ENCODE results near the gene PDP2.

DNA sequence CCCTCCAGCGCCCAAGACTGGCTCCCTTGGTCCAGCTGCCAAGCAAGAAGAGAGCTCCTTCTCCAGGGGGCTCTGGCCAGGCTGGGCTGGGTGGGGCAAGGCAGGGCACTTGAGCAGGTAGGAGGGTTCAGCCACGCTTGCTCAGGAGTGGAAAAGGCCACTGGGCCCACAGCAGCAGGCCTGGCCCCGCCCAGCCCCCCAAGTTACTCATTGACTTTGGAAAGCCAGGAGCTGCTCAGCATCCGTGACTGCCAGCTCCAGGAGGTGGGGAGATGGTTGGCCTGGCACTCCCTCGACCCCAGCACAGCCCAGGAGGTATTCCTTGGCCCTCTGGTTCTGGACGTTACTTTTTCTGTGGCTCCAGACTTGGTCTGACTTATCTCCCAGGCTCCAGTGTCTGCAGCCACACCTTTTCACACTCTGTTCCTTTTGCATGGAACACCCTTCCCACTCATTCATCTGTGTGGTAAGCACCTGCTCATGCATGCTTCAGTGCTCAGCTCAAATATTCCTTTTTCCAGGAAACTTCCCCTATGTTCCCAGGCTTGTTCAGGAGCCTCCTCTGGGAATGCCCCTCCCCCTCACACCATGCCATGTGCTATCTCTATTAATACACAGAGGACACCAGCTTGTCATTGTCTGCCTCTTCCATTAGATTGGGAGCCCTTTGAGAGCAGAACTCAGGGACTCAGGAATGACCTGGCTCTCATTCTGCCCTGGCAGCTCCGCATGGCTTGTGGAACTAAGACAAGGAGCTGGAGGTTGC lies 38.7 kb downstream of the PDP2 start, which contains the start of gene CDH16:
- TF ChIP-seq, protein P1, sequence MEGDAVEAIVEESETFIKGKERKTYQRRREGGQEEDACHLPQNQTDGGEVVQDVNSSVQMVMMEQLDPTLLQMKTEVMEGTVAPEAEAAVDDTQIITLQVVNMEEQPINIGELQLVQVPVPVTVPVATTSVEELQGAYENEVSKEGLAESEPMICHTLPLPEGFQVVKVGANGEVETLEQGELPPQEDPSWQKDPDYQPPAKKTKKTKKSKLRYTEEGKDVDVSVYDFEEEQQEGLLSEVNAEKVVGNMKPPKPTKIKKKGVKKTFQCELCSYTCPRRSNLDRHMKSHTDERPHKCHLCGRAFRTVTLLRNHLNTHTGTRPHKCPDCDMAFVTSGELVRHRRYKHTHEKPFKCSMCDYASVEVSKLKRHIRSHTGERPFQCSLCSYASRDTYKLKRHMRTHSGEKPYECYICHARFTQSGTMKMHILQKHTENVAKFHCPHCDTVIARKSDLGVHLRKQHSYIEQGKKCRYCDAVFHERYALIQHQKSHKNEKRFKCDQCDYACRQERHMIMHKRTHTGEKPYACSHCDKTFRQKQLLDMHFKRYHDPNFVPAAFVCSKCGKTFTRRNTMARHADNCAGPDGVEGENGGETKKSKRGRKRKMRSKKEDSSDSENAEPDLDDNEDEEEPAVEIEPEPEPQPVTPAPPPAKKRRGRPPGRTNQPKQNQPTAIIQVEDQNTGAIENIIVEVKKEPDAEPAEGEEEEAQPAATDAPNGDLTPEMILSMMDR (IDR thresholded peaks at IDR 0.05): no peak
- TF ChIP-seq, protein P2, sequence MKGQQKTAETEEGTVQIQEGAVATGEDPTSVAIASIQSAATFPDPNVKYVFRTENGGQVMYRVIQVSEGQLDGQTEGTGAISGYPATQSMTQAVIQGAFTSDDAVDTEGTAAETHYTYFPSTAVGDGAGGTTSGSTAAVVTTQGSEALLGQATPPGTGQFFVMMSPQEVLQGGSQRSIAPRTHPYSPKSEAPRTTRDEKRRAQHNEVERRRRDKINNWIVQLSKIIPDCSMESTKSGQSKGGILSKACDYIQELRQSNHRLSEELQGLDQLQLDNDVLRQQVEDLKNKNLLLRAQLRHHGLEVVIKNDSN (CRISPR knock-in tag; IDR thresholded peaks at IDR 0.05): no peak
- TF ChIP-seq NR3C1 (CRISPR knock-in tag; conservative IDR thresholded peaks at IDR 0.05; ENCODE audit: low read depth) (no peak), ETV6 (CRISPR knock-in tag; IDR thresholded peaks at IDR 0.05) (no peak), GRHL2 (CRISPR knock-in tag; IDR thresholded peaks at IDR 0.05; ENCODE audit: insufficient replicate concordance, severe bottlenecking) (no peak), NR1H2 (CRISPR knock-in tag; IDR thresholded peaks at IDR 0.05) (no peak), NFYB (CRISPR knock-in tag; conservative IDR thresholded peaks at IDR 0.05; ENCODE audit: low read depth) (no peak), NR2C2 (CRISPR knock-in tag; IDR thresholded peaks at IDR 0.05) (no peak), SP1 (CRISPR knock-in tag; conservative IDR thresholded peaks at IDR 0.05) (no peak)
- TF ChIP-seq, protein P3, sequence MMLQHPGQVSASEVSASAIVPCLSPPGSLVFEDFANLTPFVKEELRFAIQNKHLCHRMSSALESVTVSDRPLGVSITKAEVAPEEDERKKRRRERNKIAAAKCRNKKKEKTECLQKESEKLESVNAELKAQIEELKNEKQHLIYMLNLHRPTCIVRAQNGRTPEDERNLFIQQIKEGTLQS (CRISPR knock-in tag; conservative IDR thresholded peaks at IDR 0.05): no peak

Measured in WTC11 (cell line).